ENCODE data around the gene SF3B6. TPM values are rescaled to one million over a fixed set of nuclear protein-coding genes. Genes with fewer than 3 reads are reported as not detected.

The SF3B6 gene
- total RNA-seq, 1 donor from 2014 or later: 89.5 TPM

DNA sequence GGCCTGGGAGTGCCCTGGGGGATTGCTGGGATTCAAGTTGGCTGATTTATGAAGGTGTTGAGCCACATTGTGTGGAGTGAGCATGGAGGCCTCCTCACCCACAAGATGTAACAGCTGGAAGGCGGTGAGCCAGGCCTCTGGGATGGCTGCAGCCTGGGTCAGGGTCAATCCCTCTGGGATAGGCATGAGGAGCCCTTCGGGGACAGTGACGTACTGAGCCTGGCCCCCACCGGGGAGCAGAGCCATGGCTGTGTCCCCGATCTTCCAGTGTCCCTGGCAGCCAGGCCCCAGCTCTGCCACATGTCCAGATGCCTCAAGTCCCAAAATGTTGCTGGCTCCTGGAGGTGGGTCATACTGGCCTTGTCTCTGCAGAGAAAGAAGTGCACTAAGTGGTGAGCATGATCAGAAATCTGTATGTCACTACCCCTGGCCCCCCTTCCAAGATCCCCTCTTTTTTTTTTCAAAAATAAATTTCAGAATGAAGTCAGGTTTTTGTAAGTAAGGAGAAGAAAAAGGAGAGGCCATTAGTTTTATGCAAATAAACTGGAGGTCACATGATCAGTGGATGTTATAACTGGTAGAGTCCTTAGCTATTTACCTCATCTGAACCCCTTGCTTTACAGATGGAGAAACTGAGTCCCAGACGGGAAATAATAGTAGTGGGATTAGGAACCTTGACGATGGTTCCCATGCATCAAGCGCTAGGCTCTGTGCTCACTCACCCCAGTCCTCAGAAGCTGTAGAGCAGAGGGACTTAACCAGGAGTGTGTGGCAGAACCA, 6.9 kb upstream of the SF3B6 start:
- peaks cover 13% of the 10 kb centered on the region for H3K36me3 Mint-ChIP-seq (ENCODE audit: low read depth)

DNA sequence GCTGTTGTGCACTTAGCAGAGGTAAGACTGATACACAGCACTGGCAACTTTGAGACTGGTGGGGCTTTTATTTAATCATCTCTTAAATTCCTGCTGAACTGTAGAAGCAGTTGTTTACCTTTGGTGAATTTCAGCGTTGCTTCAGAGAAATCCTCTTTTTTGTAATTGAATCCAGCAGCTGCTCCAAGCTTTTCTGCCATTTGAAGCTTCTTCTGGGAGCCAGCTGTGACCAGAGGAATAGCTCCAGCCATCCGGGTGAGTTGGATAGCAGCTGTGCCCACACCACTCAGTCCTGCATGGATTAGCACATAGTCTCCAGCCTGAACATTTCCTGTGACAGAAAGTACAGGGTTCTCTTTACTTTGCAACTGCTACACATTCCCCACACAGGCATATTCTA, 4.6 kb upstream of the SF3B6 start:
- Mint-ChIP-seq H3K4me1 (peaks cover 42% of the 10 kb centered on the region), H3K36me3 (ENCODE audit: low read depth) (peaks cover 13% of the 10 kb centered on the region), H3K27ac (ENCODE audit: unreplicated experiment) (no peak overlapping the region), H3K9me3 (no peaks in the 10 kb centered on the region), H3K4me3 (peak overlapping the region; percentile 70), H3K27me3 (ENCODE audit: low read depth) (no peaks in the 10 kb centered on the region)
- TF ChIP-seq, protein P1, sequence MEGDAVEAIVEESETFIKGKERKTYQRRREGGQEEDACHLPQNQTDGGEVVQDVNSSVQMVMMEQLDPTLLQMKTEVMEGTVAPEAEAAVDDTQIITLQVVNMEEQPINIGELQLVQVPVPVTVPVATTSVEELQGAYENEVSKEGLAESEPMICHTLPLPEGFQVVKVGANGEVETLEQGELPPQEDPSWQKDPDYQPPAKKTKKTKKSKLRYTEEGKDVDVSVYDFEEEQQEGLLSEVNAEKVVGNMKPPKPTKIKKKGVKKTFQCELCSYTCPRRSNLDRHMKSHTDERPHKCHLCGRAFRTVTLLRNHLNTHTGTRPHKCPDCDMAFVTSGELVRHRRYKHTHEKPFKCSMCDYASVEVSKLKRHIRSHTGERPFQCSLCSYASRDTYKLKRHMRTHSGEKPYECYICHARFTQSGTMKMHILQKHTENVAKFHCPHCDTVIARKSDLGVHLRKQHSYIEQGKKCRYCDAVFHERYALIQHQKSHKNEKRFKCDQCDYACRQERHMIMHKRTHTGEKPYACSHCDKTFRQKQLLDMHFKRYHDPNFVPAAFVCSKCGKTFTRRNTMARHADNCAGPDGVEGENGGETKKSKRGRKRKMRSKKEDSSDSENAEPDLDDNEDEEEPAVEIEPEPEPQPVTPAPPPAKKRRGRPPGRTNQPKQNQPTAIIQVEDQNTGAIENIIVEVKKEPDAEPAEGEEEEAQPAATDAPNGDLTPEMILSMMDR (conservative IDR thresholded peaks at IDR 0.05): no peak
- no peak for DNase-seq (ENCODE audit: low read depth, low spot score)

More for the DNA sequence above, 6.9 kb upstream of the SF3B6 start:
- no peaks in the 10 kb centered on the region for H3K27me3 Mint-ChIP-seq (ENCODE audit: low read depth)
- peak overlapping the region; percentile 99 for H3K27ac Mint-ChIP-seq (ENCODE audit: unreplicated experiment)
- DNase-seq (ENCODE audit: low read depth, low spot score): no peak
- H3K4me3 Mint-ChIP-seq: peak overlapping the region; percentile 98
- TF ChIP-seq, protein P1 (conservative IDR thresholded peaks at IDR 0.05): no peak
- no peaks in the 10 kb centered on the region for H3K9me3 Mint-ChIP-seq
- H3K4me1 Mint-ChIP-seq: peaks cover 27% of the 10 kb centered on the region

DNA sequence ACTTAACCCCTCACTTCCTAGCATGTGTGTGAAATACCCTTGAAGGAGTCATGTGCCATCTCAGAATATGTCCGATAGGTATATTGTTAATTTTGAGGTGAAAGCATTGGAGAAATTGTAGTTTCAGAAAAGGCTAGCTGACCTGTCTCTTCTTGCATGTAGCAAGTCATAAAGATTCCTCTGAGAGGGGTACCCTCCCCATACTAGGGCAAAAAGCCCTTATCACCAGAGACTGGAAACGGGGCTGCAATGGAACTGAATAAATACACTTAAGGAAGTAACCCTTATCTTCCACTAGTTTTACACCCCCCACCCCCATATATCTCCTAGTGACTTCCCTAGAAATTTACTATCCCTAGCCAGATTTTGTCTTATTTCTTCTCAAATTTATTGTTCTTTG, 1.8 kb upstream of the SF3B6 start:
- DNase-seq (ENCODE audit: low read depth, low spot score): no peak
- Mint-ChIP-seq H3K27ac (ENCODE audit: unreplicated experiment) (no peak overlapping the region), H3K36me3 (ENCODE audit: low read depth) (peaks cover 9% of the 10 kb centered on the region), H3K4me1 (peaks cover 34% of the 10 kb centered on the region), H3K9me3 (no peaks in the 10 kb centered on the region), H3K27me3 (ENCODE audit: low read depth) (no peaks in the 10 kb centered on the region), H3K4me3 (peak overlapping the region; percentile 97)
- TF ChIP-seq, protein P1 (conservative IDR thresholded peaks at IDR 0.05): no peak

DNA sequence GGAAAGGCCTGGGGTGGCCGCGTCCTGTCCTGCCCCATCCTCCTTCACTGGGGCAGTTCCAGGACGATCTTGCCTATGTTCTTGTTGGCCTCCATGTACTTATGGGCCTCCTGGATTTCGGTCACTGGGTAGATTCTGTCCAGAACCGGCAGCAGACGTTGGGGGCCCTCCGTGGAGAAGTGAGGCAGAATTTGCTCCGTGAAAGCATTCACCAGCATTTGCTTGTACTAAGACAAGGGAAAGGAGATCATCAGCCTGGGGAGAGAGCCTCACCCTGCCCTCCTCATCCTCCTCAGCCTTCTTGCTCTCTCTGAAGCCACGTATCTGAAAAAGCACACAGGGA, 1.4 kb upstream of the SF3B6 start:
- no peak for DNase-seq (ENCODE audit: low read depth, low spot score)
- peak overlapping the region; percentile 97 for H3K4me3 Mint-ChIP-seq
- no peak overlapping the region for H3K27ac Mint-ChIP-seq (ENCODE audit: unreplicated experiment)
- no peaks in the 10 kb centered on the region for H3K27me3 Mint-ChIP-seq (ENCODE audit: low read depth)
- TF ChIP-seq, protein P1 (conservative IDR thresholded peaks at IDR 0.05): no peak
- H3K4me1 Mint-ChIP-seq: peaks cover 34% of the 10 kb centered on the region
- peaks cover 9% of the 10 kb centered on the region for H3K36me3 Mint-ChIP-seq (ENCODE audit: low read depth)
- H3K9me3 Mint-ChIP-seq: no peaks in the 10 kb centered on the region

DNA sequence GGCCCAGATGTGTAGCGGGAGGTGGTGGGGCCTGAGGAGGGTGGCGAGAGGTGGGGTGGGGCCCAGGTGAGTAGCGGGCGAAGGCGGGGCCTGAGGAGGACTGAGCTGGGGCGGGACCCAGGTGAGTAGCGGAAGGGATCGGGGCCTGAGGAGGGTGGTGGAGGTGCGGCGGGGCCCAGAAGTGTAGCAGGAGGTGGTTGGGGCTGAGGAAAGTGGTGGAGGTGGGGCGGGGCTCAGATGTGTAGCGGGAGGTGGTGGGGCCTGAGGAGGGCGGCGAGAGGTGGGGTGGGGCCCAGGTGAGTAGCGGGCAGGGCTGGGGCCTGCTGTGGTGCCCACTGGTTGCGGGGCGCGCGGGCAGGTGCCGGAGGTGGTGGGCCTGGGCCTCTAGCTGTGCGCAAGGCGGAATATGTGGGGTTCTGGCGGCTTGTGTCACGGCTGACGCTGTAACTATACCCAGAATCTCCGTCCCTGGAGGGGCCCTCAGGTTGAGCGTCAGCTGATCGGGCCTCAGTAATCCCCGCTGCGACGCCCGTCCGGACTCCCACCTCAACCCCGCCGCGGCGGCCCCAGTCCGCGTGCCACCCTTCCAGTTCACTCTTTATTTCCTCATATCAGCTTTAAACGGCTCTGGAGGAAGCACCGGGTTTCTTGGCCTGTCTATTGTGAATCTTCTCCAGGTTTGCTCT, 866 bp upstream of the SF3B6 start:
- peak overlapping the region; percentile 97 for H3K4me3 Mint-ChIP-seq
- no peak for DNase-seq (ENCODE audit: low read depth, low spot score)
- no peaks in the 10 kb centered on the region for H3K9me3 Mint-ChIP-seq
- no peak overlapping the region for H3K27ac Mint-ChIP-seq (ENCODE audit: unreplicated experiment)
- H3K4me1 Mint-ChIP-seq: peaks cover 34% of the 10 kb centered on the region
- peaks cover 6% of the 10 kb centered on the region for H3K36me3 Mint-ChIP-seq (ENCODE audit: low read depth)
- no peaks in the 10 kb centered on the region for H3K27me3 Mint-ChIP-seq (ENCODE audit: low read depth)
- TF ChIP-seq, protein P1 (conservative IDR thresholded peaks at IDR 0.05): no peak

Measured in neural crest cell (in vitro differentiated cells).